HG03064 (cell line): ENCODE results near the gene TP73.

ENCODE experiments used
- ATAC-seq: cut with Tn5 transposase; IDR thresholded peaks from one replicate; pipeline ENCODE4 v1.9.1; 2021; ENCODE audit warnings: low read depth; ENCODE audit not compliant: unreplicated experiment

The TP73 gene

DNA sequence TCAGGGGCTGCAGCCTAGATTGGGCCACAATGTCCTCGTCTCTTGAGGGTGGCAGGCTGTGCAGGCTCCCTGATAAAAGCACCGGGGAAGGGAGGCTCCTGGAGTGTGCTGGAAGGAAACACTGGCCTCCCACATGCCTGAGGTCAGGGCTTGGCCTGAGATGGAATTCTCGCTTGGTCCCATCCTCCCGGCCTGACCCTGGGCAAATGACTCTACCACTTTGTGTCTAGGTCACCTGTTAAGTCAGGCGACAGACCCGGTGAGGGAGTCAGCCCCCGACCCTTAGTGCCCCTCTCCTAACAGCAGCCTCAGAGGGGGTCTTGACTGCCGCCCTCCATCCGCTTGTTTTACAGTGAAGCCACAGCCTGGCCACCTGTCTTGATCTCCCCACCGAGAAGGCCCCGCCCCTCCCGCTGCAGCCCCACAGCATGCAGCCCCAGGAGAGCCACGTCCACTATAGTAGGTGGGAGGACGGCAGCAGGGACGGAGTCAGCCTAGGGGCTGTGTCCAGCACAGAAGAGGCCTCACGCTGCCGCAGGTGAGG lies 122.7 kb downstream of the TP73 start:
- no peak for ATAC-seq

DNA sequence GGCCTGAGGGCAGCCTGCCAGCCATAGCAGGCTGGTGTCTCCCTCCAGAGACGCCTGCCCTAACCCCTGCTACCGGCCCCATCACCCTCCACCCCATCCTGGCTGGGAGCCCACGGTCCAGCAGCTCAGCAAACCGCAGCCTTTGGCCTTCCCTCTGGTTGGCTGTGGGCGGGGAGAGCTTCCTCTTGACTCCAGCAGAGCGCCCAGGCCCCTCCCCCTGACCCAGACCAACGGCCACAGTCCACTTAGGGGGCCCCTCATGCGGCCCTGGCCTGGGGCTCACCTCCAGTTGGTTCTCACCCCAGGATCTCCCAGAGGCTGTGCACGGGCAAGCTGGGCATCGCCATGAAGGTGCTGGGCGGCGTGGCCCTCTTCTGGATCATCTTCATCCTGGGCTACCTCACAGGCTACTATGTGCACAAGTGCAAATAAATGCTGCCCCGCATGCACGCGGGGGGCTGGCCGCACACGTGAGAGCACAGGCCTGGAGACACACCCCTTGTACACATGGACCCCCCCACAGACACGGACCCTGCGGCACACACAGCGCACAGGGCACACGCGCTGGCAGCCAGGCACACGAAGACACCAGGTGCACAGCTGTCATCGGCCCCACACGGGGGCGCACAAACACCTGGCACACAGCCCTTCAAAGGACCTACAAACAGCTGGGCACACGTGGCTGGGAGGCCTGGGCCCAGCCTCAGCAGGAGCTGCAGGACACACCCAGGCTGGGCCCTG lies 123.3 kb downstream of the TP73 start:
- no peak for ATAC-seq

DNA sequence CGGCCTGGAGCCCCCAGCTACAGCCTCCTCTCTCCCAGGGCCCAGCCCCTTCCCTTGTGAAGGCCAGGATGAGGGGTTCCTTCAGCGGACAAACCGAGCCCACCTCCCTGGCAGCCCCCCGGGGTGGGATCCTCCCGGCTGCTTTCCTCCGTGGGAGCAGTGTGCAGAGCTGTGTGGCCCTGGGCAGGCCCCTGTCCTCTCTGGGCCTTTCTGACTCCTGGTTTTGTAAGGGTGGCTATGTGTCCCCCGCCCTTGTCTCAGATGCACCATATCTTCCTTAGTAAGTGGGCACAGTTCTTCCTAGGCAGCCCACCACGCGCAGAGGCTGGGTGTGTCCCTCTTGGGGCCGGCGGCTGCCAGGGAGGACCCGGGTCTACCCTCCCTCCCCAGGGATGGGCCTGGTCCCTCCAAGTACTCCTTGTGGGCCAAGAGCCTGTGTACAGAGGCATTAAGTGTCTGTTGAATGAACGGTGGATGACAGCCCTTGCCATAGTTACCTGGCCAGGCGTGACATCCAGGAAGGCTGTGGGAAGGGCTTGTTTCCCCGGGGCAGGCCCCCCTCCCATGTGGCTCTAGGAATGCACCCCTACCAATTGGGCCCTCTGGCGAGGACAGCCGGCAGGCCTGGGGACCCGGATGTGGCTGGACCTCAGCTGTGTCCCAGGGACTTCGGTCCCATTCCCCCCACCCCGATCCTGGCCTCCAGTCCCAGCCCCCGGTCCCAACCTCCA lies 124.1 kb downstream of the TP73 start:
- no peak for ATAC-seq

DNA sequence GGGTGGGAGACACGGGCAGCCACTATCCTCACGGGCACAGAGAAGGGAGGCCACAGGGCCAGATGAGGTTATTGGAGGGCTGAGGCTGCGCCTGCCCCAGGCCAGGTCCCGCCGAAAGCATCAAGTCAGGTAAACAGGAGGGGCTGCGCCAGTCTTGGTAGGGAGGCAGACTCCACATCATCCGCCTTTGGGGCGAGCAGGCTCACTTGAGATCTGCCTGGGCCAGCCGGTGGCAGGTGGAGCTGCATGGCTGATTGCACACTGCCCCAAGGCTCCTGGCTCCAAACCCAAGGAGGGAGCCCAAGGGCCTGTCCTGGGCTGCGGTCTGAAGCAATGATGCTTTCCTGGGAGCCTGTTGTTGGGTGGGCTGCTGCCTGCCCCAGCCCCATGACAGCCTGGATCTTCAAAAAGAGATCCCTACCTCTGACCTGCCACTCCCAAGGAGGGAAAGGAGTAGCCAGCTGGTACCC lies 124.8 kb downstream of the TP73 start:
- ATAC-seq: no peak

DNA sequence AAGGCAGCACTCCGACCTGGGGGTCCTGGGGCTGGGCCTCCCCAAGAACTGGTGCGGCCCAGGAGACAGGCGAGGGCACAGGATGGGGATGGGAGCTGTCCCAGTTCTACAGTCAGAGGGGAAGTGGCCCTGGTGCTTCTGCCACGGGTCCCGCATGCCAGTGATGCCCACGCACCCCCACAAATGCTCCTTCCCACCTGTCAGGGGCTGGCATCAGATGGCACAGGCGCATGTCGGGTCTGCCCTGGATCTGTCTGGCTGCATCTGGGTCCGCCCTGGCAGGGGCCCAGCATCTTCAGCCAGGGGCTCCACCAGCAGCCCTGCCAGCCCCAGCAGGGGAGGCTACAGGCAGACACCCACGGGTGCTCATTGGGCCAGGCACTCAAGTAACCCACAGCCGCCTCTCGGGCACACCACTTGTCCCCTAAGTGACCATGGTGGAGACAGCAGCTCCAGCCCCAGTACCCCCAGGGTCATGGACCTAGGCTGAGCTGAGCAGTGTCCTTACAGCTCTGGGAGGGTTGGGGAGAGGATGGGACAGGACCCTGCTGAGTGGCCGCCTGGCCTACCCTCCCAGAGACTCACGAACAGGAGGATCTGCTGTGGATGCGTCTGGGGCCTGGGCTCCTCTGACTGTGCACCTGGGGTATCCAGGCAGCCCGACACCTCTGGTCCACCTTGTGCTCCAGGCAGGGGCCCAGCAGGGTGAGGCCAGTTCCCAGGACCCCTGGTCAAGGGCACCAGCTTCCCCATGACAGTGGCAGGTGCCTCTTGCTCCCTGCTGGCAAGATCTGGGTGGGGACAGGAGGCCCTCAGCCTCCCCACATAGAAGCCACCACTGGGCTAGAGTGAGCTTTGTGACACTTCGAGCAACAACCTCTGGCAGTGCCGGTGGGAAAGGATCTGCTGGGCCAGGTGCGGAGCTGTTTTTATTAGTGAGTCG lies 125.6 kb downstream of the TP73 start:
- no peak for ATAC-seq

DNA sequence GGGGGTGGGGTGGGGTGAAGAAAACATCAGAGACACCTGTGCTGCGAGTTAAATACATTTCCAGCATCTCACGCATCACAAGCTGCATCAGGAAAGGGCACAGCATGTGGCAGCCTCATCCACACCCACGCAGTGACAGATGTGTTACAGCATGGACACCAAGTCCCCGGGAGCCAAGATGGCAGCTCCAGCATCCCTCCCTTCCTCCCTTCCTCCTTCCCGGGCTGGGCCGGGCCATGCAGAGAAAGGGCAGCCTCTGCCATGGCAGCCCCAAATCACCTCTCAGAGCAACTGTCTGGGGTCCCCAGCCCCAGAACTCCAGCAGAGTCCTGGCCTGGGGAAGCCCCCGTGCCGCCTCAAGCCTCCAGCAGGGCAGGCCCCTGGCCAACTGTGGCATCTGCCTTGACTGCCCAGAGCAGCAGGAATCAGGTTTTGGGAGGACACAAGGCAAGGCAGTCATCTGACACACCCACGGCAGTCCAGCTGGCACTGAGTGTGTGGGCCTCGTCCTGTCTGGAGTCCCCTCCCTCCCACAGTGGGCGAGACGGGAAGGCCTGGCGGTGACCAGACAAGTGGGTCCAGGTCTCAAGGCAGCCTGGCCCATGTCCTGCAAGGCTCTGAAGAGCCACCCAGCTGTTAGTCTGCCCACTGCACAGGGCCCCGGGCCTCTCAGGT lies 126.4 kb downstream of the TP73 start:
- no peak for ATAC-seq

DNA sequence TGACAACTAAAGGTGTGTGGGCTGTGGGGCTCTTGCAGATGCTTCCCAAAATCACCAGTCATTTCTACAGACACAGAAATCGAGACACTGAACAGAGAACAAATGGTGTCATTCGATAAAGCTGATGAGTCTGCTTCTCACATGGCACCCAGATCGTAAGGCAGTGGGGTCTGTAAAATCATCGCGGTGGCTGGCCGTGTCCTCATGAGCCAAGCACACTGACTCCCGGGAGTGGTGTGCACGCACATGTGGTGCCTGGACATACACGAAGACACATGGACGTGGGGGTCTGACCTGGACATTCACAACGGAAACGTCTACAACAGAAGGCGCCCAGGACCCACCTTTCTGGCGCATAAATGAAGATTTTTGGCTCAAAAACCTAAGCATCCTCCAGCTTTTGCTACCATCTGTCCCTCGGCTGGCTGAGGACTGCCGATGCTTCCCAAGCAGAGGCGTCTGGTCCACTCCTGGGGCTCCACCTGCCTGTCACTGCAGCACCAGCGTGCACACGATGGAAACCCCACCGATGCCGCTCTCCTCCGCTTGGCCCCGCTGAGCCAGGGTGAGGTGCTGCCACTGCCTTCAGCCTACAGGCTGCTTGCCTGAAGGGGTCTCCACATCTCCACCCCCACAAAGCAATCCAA lies 127.1 kb downstream of the TP73 start:
- no peak for ATAC-seq

DNA sequence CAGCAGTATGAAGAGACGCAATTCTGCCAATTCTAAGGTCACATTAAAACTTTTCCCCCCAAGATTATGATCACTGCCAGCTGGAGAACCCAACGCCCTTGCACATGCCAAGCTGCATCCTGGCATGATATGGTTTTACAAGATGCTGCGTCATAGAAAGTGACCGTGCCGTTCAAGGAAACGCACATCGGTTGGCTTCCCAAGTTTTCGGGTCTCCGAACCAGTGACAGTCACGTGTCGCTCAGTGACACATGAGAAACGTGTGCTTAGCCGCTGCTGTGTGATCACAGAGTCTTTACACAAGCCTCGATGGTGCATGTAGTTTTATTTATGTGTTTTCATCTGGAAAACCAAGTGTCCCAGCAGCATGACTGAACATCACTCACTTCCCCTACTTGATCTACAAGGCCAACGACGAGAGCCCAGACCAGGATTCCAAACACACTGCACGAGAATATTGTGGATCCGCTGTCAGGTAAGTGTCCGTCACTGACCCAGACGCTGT lies 127.6 kb downstream of the TP73 start:
- no peak for ATAC-seq

DNA sequence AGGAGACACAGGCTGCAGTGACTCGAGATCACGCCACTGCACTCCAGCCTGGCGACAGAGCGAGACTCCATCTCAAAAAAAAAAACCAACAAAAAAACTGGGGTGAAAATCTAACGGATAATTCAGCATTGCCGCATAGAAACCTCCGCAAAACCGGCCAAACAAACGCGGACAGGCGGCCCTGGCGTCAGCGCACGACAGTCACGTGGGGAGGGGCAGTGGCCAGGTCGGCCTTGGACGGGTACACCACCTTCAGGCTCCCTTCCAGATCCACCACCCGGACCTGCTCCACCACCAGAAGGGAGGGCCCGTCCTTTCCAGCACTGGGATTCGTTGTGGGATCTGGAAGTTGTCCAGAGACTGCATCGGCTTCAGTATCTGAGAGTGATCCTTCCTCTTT lies 128.6 kb downstream of the TP73 start:
- no peak for ATAC-seq

DNA sequence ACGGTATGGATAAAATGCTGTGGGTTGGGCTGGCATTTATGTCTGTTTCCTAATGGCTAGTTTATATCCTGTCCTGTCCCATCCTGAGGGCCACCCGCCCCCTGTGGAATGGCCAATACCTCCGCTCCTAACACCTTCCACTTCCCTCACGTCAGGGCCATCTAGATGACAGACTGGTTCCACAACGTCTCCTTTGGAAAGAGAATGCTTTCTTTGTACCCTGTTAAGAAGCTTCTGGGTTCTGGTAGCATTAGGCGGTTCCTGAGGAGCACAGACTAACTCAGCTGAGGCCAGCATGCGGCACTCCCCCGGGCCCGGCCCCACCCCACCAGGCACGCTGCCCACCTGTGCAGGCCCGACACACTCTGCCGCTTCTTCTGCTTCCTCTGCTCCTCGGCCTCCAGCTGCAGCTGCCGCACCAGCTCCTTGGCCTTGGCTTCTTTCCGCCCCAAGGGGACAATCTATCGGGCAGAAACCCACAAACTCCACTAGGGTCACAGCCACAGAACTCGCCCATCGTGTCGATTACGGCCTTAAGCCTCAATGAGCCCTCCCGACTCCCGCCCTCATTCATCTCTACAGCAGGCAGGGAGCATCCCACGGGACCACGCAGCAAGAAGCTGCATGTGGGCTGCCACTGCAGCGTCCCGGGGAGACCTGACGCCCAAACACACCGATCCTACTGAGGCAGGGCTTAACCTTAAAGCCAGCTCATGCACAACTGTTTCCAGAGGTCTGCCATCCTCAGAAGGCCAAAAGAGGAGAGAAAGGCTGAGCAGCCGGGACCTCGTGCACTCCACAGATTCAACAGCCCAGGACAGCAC lies 131.5 kb downstream of the TP73 start:
- ATAC-seq: no peak

DNA sequence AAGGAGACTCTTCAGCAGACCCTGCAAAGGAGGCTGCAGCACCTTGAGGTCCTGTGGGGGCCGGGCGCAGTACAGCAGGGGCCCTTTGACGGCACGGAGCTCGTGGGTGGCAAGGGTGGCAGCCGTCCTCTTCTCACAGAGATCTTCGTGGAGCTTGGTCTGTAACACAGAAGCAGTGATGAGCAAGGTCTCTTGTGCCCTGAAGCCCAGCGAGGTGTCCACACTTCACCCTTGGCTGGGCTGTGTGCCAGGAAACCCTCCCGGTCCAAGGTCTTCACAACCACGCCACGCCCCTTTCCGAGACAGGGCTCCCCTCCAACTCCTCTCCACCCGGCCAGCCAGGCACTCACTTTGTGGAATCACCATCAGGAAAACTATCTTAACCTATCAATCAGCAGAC lies 132.7 kb downstream of the TP73 start:
- ATAC-seq: no peak

DNA sequence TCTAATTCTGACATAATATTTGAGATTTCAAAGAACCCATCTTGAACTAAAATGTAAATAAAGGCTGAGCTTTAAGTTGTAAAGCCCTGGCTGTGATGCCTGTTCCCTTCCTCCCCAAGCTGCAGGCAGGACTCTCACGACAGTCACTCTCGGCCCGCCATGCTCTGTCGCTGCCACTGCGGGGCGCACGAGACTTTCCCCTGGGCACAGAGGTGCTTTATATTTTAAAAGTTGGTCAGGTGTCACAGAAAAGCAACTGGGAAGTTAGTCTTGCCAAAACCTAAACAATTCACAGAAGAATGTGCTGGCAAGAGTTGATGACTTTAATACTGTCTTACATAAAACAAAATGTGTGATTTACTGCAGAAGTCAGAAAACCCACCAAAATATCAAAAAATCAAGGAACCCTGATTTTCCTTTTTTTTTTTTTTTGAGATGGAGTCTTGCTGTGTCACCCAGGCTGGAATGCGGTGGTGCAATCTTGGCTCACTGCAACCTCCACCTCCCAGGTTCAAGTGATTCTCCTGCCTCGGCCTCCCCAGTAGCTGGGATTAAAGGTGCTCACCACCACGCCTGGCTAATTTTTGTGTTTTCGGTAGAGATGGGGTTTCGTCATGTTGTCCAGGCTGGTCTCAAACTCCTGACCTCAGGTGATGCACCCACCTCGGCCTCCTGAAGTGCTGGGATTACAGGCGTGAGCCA lies 133.3 kb downstream of the TP73 start:
- ATAC-seq: no peak
